NOMO-1 treated with dmso at 0.1 percent for 144 hours (cell line): ENCODE results near the gene OR9I1.

Experiments used
- DNase-seq: peaks from one replicate; lab custom pipeline; 2025; ENCODE audit not compliant: unreplicated experiment; lab: John Stamatoyannopoulos, UW

Gene OR9I1, protein sequence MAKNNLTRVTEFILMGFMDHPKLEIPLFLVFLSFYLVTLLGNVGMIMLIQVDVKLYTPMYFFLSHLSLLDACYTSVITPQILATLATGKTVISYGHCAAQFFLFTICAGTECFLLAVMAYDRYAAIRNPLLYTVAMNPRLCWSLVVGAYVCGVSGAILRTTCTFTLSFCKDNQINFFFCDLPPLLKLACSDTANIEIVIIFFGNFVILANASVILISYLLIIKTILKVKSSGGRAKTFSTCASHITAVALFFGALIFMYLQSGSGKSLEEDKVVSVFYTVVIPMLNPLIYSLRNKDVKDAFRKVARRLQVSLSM

DNA sequence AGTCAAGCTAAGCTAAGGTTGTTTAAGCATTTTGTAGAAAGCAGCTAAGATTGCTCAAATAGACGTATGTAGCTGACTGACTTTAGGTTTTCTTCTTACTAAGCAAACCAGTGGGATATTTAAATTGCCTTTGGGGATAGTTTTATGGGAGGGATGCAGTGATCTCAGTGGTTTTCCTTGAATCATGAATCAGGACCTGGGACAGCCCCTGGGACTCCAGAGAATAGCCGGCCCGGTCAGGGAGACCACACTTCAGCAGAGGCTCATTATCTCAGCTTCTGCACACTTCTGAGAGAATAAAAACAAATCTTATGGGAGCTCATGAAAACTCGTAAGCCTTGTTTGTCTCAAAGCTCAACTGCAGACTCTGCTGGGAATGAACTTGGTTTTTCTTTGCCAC lies at the start of gene OR9I1:
Gene OR9I1 (minus strand): TSS at position 62 of the 400 bp plus-strand sequence. CDS start 6,086 bp downstream, outside the sequence.
- DNase-seq: no peak

- DNase-seq: no peak
These were observed 40.3 kb upstream of the OR9I1 start for GRCh38 chr11:58165504-58166106.

DNA sequence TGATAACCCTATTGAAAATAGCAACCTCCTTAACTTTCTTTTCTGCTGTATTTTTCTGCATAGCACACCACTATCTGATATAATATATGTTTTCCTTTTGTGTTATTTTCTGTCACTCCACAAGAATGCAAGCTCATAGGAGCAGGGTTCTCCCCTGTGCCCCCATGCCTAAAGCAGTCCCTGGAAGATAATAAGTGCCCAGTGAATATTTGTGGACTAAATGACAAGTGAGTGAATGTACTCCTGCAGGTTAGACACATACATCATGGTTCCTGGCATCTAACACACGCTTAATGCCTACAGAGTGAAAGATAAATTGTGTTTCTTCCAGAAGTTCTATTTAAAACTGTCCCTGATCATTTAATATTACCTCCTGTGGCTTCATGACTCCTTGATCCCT lies 39.7 kb upstream of the OR9I1 start:
- DNase-seq: no peak

DNA sequence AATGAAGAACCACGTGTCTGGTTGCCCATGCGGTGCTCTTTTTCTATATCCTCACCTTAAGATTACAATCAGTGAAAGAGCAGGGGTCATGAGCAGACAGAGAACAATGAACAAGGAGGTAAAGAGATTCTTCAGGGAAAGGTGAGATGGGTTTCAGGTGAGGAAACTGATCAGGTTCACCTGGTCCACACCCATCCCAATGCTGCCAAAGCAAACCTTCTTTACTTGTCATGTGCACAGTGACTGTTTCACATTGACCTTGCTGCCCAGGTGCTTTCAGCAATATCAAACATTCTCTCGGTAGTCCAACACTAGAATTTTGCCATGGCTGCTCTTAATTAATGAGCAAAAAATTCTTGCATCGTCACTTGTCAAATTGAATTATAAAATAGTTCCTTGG lies 39.1 kb upstream of the OR9I1 start:
- no peak for DNase-seq

- DNase-seq: no peak
These were observed 27.5 kb upstream of the OR9I1 start for GRCh38 chr11:58152781-58153180.

DNA sequence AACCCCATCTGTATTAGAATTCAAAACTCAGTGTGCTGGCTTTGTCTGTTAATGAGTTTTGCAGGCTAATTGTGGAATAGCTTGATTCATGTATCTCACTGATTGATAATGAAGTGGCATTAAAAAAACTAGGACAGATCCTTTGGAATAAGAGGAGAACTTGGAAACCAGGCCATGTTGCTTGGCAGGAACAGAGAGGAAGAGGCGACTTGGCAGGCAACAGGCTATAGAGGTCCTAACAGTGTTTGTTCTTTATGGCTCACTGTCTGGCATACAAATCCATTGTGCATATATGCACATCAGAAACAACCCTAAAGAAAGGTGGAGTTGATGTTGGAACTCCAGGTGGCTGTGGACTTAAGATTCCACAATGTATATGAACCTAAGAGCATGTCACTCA lies 17.4 kb upstream of the OR9I1 start:
- no peak for DNase-seq

DNA sequence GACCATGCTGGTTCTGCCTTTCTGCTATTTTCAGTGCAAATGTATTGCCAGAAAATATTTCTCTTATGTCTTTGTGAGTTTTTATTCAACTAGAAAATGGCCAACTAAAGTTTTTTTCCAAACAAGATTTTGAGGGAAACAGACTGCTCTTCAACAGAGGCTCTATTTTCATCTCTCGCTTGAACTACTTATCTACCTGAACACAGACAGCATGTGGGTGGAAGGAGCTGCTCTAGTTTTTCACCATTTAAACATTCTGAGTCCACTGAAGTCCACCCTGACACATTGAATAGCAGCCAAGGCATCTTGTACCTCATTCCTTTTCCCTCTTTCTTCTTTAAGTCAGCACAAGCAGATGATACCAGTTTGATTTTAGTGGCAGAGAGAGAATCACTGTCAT lies 9.8 kb upstream of the OR9I1 start:
- no peak for DNase-seq

GRCh38 chr11:58134151-58134550 lies 8.8 kb upstream of the OR9I1 start:
- DNase-seq: no peak

DNA sequence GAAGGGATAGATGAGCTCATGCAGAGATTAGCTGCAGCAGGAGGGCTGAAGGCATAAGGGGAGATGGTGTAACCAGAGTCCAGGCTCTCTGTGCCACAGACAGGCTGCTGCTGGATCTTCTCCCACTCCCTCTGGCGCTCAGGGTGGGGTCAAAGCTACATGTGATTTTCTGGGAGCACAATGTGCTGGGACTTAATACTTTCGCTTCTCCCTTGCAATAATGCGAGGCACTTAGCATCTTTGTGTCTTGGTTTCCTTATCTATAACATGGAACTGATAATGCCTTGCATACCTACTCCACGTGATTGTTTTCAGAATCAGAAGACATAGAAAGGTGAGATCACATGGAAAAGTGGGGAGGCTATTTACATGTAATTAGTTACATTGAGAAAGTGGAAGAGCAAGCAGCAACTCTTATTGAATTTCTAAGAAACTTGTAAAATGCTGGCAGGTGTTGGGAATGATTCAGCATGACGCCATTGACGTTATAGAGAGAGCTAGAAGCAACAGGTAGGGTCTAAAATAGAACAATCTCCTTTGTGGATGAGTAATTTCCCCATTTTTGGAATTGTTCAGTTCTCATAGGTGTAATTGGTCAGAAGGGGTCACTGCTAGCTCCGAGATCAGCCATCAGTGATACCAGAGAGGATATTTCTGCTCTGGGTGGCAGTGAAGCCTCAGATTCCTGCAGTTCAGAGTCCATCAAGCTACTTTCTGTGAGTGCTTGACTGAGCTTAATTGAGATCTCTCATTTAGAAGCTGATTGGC lies 8.2 kb upstream of the OR9I1 start:
- DNase-seq: no peak

GRCh38 chr11:58127350-58127749 lies 2.0 kb upstream of the OR9I1 start:
- DNase-seq: no peak

DNA sequence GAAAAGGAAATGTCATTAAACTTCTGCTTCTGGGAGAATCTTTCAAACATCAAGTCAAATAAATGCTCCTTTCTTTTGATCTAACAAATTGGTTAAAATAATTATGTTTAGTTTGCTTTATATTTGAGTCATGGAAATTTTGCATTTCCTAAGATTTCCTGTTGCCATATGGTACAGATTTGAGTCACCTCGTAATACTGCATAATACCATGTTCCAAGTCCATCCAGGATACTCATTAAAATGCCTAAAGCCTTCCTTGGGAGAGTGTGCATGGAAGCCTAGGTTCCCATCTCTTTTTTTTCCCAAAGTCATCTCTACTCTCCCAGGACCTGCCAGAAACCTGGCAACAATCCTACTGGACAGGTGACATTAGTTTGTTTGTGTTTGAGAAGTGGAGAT lies 4.2 kb downstream of the OR9I1 start:
- DNase-seq: no peak

DNA sequence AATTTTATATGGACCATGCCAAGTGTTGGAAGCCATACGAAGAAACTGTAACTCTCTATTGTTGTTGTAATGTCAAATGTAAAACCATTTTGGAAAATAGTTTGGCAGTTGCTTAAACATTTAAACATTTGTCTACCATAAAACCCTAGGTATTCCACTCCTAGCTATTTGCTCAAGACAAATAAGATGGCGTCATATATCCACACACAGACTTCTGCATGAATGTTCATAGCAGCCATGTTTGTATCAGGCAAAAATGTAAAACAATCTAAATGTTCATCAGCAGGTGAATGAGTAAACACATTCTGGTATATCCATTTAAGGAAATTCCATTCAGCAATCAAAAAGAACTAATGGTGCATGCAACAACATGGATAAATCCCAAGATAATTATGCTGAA lies 27.9 kb downstream of the OR9I1 start:
- DNase-seq: no peak

- DNase-seq: no peak
These were observed 38.8 kb downstream of the OR9I1 start for GRCh38 chr11:58086528-58086927.

- DNase-seq: no peak
These were observed 49.5 kb downstream of the OR9I1 start for GRCh38 chr11:58075781-58076180.

GRCh38 chr11:58070585-58070984 lies 54.7 kb downstream of the OR9I1 start:
- DNase-seq: no peak

- no peak for DNase-seq
These were observed 56.7 kb downstream of the OR9I1 start for GRCh38 chr11:58068655-58069054.

DNA sequence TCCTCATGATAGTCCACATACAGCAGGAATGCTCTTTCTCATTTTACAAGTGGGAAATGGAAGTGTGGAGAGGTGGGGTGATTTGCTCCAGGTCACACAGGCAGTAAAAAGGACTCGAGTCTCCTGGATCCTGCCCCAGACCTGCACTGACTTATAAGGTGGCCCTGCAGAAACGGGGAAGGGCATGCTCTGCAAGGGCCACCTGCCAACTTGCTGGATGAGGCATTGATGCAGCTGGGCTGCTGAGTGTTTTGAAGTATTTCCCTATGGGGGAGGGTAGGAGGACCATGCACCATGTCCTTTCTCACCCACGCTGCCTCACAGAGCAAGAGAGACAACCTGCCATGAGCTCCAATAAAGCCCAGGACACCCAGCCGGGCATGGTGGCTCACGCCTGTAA lies 57.6 kb downstream of the OR9I1 start:
- no peak for DNase-seq
